NCI-H446 (cell line): ENCODE measurements around the gene CAPN9.

Source experiments
- DNase-seq, 2 experiments: peaks; one replicate each; lab custom pipeline; 2025; lab: John Stamatoyannopoulos, UW

CAPN9 gene

DNA sequence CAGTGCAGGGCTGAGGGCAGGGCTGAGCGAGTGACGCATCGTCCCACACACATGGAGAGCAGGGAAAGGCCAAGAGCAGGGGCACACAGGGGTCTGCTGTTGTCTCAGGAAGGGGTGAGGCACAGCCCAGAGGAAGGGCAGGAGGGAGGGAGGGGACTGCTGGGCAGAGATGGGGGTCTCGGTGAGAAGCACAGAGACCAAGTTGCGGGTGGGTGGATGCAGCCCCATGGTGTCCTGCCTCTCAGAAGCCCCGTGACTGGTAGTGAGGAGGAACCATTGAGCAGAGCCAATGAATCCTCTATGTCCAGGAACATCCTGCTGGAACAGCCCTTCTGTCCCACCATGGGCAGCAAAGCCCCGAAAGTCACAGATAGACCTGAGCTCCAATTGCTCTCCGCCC is 103.4 kb downstream of the CAPN9 start:
- DNase-seq, result no peak

DNA sequence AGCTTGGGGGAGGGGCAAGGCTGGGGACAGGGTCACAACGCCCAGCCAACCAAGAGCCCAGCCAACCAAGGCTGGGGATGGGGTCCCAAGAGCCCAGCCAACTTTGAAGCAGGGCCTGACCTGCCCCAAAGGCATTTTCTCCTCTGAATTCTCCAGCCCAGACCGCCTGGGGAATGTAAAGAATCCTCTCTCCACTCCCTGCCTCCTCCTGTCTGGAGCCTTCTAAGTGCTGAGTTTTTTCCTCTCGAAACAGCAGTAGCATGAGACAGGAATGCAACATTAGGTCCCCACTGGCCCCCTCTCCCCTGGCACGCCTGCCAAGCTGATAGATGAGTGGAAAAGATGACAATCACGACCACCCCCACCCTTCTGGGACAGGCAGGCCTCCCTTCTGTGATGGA is 104.1 kb downstream of the CAPN9 start:
- no peak for DNase-seq
